BLaER1 (cell line): ENCODE measurements around the gene DPH7.

Source experiments
- H3K27ac ChIP-seq: shearing (Covaris generic); formaldehyde crosslinking; 2 replicates; pipeline ENCODE4 v1.8.1; 2022
- H3K27me3 ChIP-seq: shearing (Covaris generic); formaldehyde crosslinking; 2 replicates; pipeline ENCODE4 v1.8.1; 2022
- H3K36me3 ChIP-seq: shearing (Covaris generic); formaldehyde crosslinking; 2 replicates; pipeline ENCODE4 v1.8.1; 2022
- H3K4me1 ChIP-seq: shearing (Covaris generic); formaldehyde crosslinking; 2 replicates; pipeline ENCODE4 v1.8.1; 2022
- H3K4me2 ChIP-seq: shearing (Covaris generic); formaldehyde crosslinking; 2 replicates; pipeline ENCODE4 v1.8.1; 2022
- H3K4me3 ChIP-seq: shearing (Covaris generic); formaldehyde crosslinking; 2 replicates; pipeline ENCODE4 v1.8.1; 2022
- H3K9ac ChIP-seq: shearing (Covaris generic); formaldehyde crosslinking; 2 replicates; pipeline ENCODE4 v1.8.1; 2022
- H3K9me3 ChIP-seq: shearing (Covaris generic); formaldehyde crosslinking; 2 replicates; pipeline ENCODE4 v1.8.1; 2022
- H4K20me1 ChIP-seq: shearing (Covaris generic); formaldehyde crosslinking; 2 replicates; pipeline ENCODE4 v1.8.1; 2022
- Cebpa-rat ChIP-seq: shearing (Covaris generic); IDR thresholded peaks from 2 replicates; pipeline ENCODE4 v1.8.1; 2022

Gene DPH7

GRCh38 chr9:137592767-137593166, 14.0 kb upstream of the DPH7 start:
- peaks cover 13% of the 10 kb centered on the region for H3K36me3 ChIP-seq
- no peak overlapping the region for H3K4me2 ChIP-seq
- H3K27me3 ChIP-seq: no peaks in the 10 kb centered on the region
- H3K4me1 ChIP-seq: peaks cover 28% of the 10 kb centered on the region
- H3K9me3 ChIP-seq: no peaks in the 10 kb centered on the region
- no peak for TF ChIP-seq Cebpa-rat
- peaks cover 21% of the 10 kb centered on the region for H4K20me1 ChIP-seq
- no peak overlapping the region for H3K27ac ChIP-seq
- H3K9ac ChIP-seq: no peak overlapping the region
- no peak overlapping the region for H3K4me3 ChIP-seq

GRCh38 chr9:137590469-137591383, 12.0 kb upstream of the DPH7 start, which contains the start of gene ZMYND19:
Gene ZMYND19 (minus strand): TSS chr9:137590512. CDS start chr9:137590263, 249 bp downstream.
- peaks cover 28% of the 10 kb centered on the region for H3K4me1 ChIP-seq
- H3K9ac ChIP-seq: peak within 1 kb of the TSS; percentile 95
- H3K36me3 ChIP-seq: peaks cover 34% of the 10 kb centered on the region
- H3K4me3 ChIP-seq: peak within 1 kb of the TSS; percentile 88
- peak within 1 kb of the TSS; percentile 100 for H3K4me2 ChIP-seq
- H3K9me3 ChIP-seq: no peaks in the 10 kb centered on the region
- H3K27ac ChIP-seq: peak within 1 kb of the TSS; percentile 87
- TF ChIP-seq Cebpa-rat: no peak
- no peaks in the 10 kb centered on the region for H3K27me3 ChIP-seq
- H4K20me1 ChIP-seq: peaks cover 40% of the 10 kb centered on the region

GRCh38 chr9:137590123-137590468, 11.4 kb upstream of the DPH7 start:
- TF ChIP-seq Cebpa-rat: no peak
- Histone ChIP-seq H3K36me3 (peaks cover 40% of the 10 kb centered on the region), H3K9me3 (no peaks in the 10 kb centered on the region), H3K4me3 (peak overlapping the region; percentile 88), H3K4me2 (peak overlapping the region; percentile 92), H4K20me1 (peaks cover 47% of the 10 kb centered on the region), H3K27me3 (no peaks in the 10 kb centered on the region), H3K9ac (peak overlapping the region; percentile 95), H3K4me1 (peaks cover 28% of the 10 kb centered on the region), H3K27ac (peak overlapping the region; percentile 87)

- Histone ChIP-seq H4K20me1 (peaks cover 52% of the 10 kb centered on the region), H3K4me2 (peak overlapping the region; percentile 92), H3K4me1 (peaks cover 28% of the 10 kb centered on the region), H3K36me3 (peaks cover 45% of the 10 kb centered on the region), H3K4me3 (peak overlapping the region; percentile 88), H3K27ac (peak overlapping the region; percentile 87), H3K27me3 (no peaks in the 10 kb centered on the region), H3K9ac (peak overlapping the region; percentile 95), H3K9me3 (no peaks in the 10 kb centered on the region)
- TF ChIP-seq Cebpa-rat: no peak
Measured at GRCh38 chr9:137589441-137590122, 10.9 kb upstream of the DPH7 start.

- H3K4me2 ChIP-seq: peak overlapping the region; percentile 92
- peaks cover 59% of the 10 kb centered on the region for H4K20me1 ChIP-seq
- H3K27ac ChIP-seq: no peak overlapping the region
- H3K4me1 ChIP-seq: peaks cover 28% of the 10 kb centered on the region
- no peak for TF ChIP-seq Cebpa-rat
- H3K27me3 ChIP-seq: no peaks in the 10 kb centered on the region
- no peaks in the 10 kb centered on the region for H3K9me3 ChIP-seq
- H3K4me3 ChIP-seq: peak overlapping the region; percentile 88
- H3K9ac ChIP-seq: peak overlapping the region; percentile 95
- peaks cover 52% of the 10 kb centered on the region for H3K36me3 ChIP-seq
Measured at GRCh38 chr9:137588891-137589290, 10.2 kb upstream of the DPH7 start.

GRCh38 chr9:137588311-137588710, 9.6 kb upstream of the DPH7 start:
- TF ChIP-seq Cebpa-rat: no peak
- H3K4me1 ChIP-seq: peaks cover 28% of the 10 kb centered on the region
- H3K27ac ChIP-seq: no peak overlapping the region
- H3K9me3 ChIP-seq: no peaks in the 10 kb centered on the region
- H3K4me2 ChIP-seq: peak overlapping the region; percentile 92
- peaks cover 64% of the 10 kb centered on the region for H4K20me1 ChIP-seq
- no peak overlapping the region for H3K4me3 ChIP-seq
- peak overlapping the region; percentile 95 for H3K9ac ChIP-seq
- no peaks in the 10 kb centered on the region for H3K27me3 ChIP-seq
- peaks cover 58% of the 10 kb centered on the region for H3K36me3 ChIP-seq

- no peaks in the 10 kb centered on the region for H3K9me3 ChIP-seq
- H3K27ac ChIP-seq: no peak overlapping the region
- H3K9ac ChIP-seq: 0 out of 2 replicates have a peak overlapping the region, but pooled peaks have one; percentile 19
- H3K4me2 ChIP-seq: no peak overlapping the region
- H4K20me1 ChIP-seq: peaks cover 79% of the 10 kb centered on the region
- no peaks in the 10 kb centered on the region for H3K27me3 ChIP-seq
- H3K4me3 ChIP-seq: no peak overlapping the region
- TF ChIP-seq Cebpa-rat: no peak
- H3K4me1 ChIP-seq: peaks cover 27% of the 10 kb centered on the region
- H3K36me3 ChIP-seq: peaks cover 72% of the 10 kb centered on the region
Measured at GRCh38 chr9:137586854-137587253, 8.1 kb upstream of the DPH7 start.

GRCh38 chr9:137583957-137584356, 5.2 kb upstream of the DPH7 start:
- peaks cover 91% of the 10 kb centered on the region for H3K36me3 ChIP-seq
- no peak overlapping the region for H3K27ac ChIP-seq
- 0 out of 2 replicates have a peak overlapping the region, but pooled peaks have one; percentile 45 for H3K9ac ChIP-seq
- TF ChIP-seq Cebpa-rat: no peak
- H3K27me3 ChIP-seq: no peaks in the 10 kb centered on the region
- no peak overlapping the region for H3K4me3 ChIP-seq
- H3K4me1 ChIP-seq: peaks cover 15% of the 10 kb centered on the region
- H4K20me1 ChIP-seq: peaks cover 89% of the 10 kb centered on the region
- no peak overlapping the region for H3K4me2 ChIP-seq
- no peaks in the 10 kb centered on the region for H3K9me3 ChIP-seq

- Histone ChIP-seq H3K9me3 (no peaks in the 10 kb centered on the region), H3K4me1 (peaks cover 10% of the 10 kb centered on the region), H3K27ac (no peak overlapping the region), H3K27me3 (no peaks in the 10 kb centered on the region), H4K20me1 (peaks cover 83% of the 10 kb centered on the region), H3K9ac (peak overlapping the region; percentile 45; the same call in 1 of the 2 replicates), H3K36me3 (peaks cover 85% of the 10 kb centered on the region), H3K4me2 (no peak overlapping the region), H3K4me3 (no peak overlapping the region)
- TF ChIP-seq Cebpa-rat: no peak
Measured at GRCh38 chr9:137583347-137583746, 4.6 kb upstream of the DPH7 start.

- Histone ChIP-seq H3K4me3 (no peak overlapping the region), H3K4me2 (no peak overlapping the region), H3K27ac (no peak overlapping the region), H3K27me3 (no peaks in the 10 kb centered on the region), H3K9me3 (no peaks in the 10 kb centered on the region), H4K20me1 (peaks cover 81% of the 10 kb centered on the region), H3K36me3 (peaks cover 75% of the 10 kb centered on the region), H3K9ac (no peak overlapping the region), H3K4me1 (peaks cover 13% of the 10 kb centered on the region)
- TF ChIP-seq Cebpa-rat: no peak
Measured at GRCh38 chr9:137582286-137582860, 3.6 kb upstream of the DPH7 start.
